GM19438 (cell line): Measurements from ENCODE around the gene TTC16.

Experiments used
- ATAC-seq: cut with Tn5 transposase; IDR thresholded peaks from one replicate; pipeline ENCODE4 v1.9.1; 2021; ENCODE audit warnings: low read depth; ENCODE audit not compliant: unreplicated experiment

Gene TTC16

GRCh38 chr9:127715470-127716337 lies at the start of gene TTC16, which contains the start of gene PTRH1:
Gene TTC16 (plus strand): TSS chr9:127716079. CDS start chr9:127716146, 67 bp downstream.
Gene PTRH1 (minus strand): TSS chr9:127715663. CDS start chr9:127715639, 24 bp downstream.
- ATAC-seq: peak; percentile 95

GRCh38 chr9:127667127-127667844 lies 48.6 kb upstream of the TTC16 start:
- ATAC-seq: no peak

GRCh38 chr9:127667906-127668305 lies 48.0 kb upstream of the TTC16 start:
- no peak for ATAC-seq

GRCh38 chr9:127673234-127673633 lies 42.6 kb upstream of the TTC16 start:
- ATAC-seq: no peak

GRCh38 chr9:127676638-127677037 lies 39.2 kb upstream of the TTC16 start:
- no peak for ATAC-seq

GRCh38 chr9:127679506-127679905 lies 36.4 kb upstream of the TTC16 start:
- no peak for ATAC-seq

- ATAC-seq: no peak
Observed at GRCh38 chr9:127680226-127680625, 35.7 kb upstream of the TTC16 start.

GRCh38 chr9:127680846-127681245 lies 35.0 kb upstream of the TTC16 start:
- no peak for ATAC-seq

GRCh38 chr9:127682351-127683136 lies 33.3 kb upstream of the TTC16 start:
- ATAC-seq: no peak

- no peak for ATAC-seq
Observed at GRCh38 chr9:127683723-127684122, 32.2 kb upstream of the TTC16 start.

- ATAC-seq: no peak
Observed at GRCh38 chr9:127684576-127684975, 31.3 kb upstream of the TTC16 start.

- no peak for ATAC-seq
Observed at GRCh38 chr9:127686461-127687393, 29.2 kb upstream of the TTC16 start.

- ATAC-seq: no peak
Observed at GRCh38 chr9:127689329-127690000, 26.4 kb upstream of the TTC16 start.

GRCh38 chr9:127690735-127691134 lies 25.1 kb upstream of the TTC16 start:
- ATAC-seq: no peak

- ATAC-seq: no peak
Observed at GRCh38 chr9:127692071-127692470, 23.8 kb upstream of the TTC16 start.

GRCh38 chr9:127693143-127693542 lies 22.7 kb upstream of the TTC16 start:
- no peak for ATAC-seq

GRCh38 chr9:127693697-127694096 lies 22.2 kb upstream of the TTC16 start:
- ATAC-seq: no peak

GRCh38 chr9:127694890-127695720 lies 20.8 kb upstream of the TTC16 start:
- ATAC-seq: no peak
